NCI-H1436 (cell line): ENCODE data around the gene PFKFB4.

Source experiments
- DNase-seq: peaks from one replicate; lab custom pipeline; 2025; lab: John Stamatoyannopoulos, UW

Gene PFKFB4

DNA sequence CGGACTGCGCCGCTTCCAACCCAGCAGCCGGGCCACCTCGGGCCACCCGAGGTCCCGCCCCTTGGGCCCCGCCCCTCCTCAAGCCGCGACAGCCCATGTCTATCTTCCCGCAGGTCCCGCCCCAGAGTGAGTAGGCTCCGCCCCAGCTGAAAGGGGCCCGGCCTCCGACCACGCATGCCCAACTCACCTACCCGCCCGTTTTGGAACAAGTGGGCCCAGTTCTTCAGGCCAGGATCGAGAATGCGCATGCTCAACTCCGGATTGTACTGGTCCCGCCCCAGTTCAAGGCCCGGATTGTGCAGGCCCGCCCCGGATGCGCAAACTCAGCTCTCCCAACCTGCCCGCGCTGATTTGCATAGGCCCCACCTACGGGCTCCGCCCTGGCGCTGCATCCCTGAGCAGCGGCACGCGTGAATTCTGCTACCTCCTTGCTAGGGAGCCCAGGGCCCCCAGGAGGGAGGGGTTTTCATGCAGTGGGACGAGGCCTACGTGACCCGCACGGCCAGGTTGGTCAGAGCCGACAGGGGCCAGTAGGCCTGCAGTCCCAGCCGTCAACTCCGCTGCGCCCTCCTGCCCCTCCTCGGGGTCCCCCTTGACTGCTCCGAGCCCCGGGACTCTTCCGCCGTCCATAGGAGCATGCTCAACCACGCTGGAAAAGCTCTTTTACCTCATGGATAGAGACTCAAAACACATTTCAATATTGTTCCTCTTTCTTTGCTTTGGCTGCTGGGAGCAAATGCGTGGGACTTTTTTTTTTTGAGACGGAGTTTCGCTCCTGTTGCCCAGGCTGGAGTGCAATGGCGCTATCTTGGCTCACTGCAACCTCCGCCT is at the start of gene PFKFB4:
Gene PFKFB4 (minus strand): TSS at position 8 of the 831 bp plus-strand sequence. CDS start 26 bp downstream, outside the sequence.
- peak; percentile 92 for DNase-seq

DNA sequence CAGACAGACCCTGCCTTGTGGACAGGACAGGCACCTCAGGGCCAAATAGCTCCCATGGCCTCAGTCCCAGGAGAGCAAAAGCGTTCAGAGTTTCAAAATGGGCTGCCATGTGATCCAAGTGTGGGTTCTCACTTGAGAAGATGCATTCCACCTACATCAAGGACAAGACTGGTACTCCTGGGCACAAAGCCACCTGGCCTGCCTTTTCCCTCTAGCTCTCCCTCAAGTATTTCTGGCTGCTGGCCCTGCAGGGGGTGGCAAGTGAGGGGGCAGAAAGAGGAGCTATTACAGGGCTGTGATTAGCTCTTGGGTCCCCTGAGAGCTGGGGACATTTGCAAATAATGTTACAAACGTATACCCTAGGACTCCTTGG is 45.0 kb upstream of the PFKFB4 start:
- no peak for DNase-seq

DNA sequence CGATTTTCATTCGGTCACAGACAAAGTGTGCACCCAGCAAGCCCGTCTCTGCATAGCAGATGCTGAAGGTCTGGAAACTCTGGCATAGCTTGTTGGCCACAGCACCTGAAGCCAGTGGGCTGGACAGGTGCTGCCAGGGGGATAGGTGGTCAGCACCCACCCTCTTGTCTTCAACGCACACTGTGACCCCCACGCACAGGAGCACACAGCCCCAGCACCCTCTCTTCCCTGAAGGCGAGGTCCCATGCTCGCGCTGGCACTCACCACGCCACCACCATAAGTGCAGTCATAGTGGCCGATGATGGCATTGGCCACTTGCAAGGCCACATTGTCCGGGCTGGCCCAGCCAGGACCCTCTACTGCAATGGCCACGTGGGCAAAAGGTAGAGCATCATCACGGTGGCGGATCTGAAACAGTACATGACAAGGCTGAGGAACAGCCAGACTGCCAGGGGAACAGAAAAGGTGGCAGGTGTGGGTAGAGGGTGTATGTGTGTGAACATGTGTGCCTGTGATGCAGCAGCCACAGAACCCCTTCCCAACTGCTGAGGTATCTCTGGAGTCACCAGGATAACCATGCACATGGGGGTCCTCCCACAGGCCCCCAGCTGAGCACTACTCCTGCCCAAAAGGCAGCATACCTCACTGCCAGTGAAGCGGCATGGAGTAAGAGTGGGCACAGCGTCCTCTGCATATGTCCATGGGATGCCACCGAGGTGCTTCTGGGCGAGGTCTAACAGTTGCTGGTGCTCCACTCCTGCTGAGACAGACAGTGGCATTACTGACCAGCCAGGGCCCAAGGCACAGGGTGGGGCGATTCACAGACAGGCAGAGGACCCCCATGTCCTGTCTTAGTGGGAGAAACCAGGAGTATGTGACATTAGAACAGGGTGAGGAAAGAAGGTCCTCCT is 44.4 kb upstream of the PFKFB4 start:
- DNase-seq, result no peak

DNA sequence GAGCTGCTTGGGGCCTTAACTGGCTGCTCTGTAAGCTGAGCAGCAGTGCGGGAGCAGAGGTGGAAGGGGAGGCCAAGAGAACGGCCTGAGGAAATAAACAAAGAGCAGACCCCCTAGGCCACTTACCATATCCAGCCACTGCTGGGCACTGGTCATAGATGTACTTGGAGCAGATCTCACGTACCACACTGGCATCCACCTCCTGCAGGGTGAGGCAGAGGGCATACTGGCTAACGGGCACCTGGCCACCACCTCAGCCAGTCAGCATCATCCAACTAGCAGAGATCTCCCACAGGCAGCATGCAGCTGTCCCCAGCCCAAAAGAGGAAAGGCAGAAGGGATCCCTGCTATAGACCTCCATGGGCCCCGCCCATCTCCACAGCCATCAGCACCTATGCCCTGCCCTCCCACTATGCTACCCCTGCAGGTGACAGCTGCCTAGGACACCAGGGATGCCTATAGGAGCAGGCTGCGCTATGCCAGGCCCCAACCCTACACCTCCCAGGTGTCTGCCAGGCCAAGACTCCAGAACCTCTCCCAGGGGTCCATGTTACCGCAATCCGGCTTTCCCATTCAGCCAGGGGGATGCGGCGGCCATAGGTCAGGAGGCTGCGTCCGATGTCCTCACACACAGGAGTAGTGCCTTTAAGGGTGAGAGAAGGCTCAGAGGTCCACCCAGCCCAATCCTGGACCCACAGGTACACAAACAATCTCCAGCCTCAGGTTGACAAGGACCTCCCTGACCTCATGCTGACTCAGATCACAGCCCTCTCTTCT is 43.1 kb upstream of the PFKFB4 start:
- DNase-seq, result no peak

DNA sequence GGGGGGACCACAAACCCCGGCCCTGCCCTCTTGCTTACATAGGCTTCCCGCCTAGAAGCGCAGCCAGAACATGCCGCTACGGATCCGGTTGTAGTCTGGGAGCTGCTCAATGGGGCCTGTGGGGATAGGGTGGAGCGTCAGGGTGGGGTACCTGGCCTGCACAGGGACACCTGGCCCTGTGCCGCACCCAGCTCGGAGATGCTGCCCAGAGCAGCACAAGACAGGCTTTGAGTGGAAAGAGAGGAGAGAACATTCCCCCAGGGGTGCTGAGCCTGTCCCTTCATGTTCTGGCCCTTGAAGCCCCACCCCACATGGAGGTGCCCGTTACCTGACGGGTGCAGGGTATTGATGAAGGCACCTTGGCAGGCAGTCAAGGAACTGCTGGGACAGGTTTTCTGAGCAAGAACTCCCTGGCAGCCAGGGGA is 42.5 kb upstream of the PFKFB4 start:
- DNase-seq, result no peak

DNA sequence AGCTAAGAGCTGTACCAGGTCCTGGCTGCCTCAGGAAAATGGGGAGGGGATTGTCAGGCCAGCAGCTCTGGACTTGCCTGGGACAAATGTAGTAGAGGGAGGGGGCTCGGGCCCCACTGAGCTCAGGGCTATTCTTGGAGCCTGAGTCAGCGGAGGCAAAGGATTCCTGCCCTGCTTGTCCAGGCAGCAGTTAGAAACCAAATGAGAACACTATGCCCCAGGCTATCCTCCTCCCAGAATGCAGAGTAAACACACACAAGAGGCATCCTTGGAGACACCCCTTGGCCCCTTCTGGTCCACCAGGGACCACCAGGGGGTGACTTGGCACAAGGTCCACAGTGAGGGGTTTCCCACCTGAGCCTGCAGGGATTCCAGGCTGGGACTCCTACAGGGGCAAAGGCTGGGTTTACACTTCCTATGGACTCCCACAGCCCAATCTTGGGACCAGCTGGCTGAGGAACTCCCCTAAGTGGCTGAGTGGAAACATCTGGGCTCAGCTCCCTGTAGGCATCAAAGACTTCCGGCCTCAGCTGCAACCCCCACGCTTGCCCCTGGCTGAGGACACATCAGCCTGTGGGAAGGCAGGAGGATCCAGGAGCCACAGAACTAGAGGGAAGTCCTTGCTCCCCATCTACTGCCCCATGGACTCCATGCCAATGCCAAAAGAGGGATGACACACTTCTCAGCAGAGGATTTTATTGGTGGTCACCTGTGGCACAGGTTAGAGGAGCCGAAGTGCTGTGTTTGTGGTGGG is 41.9 kb upstream of the PFKFB4 start:
- DNase-seq, result no peak

DNA sequence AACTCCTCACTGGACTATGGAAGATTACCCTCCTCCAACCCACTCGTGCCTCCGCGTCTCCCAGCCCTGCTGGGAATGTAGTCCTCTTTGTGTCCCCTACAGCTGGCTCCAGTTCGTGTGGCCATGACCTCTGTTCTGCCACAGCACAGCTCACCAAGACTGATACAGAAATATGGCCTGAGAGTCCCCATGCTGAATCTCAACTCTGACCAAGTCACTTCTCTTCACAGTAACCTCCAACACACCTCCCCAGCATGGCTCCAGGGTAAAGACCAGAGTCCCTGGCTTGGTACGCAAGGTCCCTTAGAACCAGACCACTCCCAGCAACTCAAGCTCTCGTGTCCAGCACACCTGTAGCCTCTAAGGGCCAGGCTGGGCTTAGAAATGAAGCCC is 40.8 kb upstream of the PFKFB4 start:
- DNase-seq, result no peak

DNA sequence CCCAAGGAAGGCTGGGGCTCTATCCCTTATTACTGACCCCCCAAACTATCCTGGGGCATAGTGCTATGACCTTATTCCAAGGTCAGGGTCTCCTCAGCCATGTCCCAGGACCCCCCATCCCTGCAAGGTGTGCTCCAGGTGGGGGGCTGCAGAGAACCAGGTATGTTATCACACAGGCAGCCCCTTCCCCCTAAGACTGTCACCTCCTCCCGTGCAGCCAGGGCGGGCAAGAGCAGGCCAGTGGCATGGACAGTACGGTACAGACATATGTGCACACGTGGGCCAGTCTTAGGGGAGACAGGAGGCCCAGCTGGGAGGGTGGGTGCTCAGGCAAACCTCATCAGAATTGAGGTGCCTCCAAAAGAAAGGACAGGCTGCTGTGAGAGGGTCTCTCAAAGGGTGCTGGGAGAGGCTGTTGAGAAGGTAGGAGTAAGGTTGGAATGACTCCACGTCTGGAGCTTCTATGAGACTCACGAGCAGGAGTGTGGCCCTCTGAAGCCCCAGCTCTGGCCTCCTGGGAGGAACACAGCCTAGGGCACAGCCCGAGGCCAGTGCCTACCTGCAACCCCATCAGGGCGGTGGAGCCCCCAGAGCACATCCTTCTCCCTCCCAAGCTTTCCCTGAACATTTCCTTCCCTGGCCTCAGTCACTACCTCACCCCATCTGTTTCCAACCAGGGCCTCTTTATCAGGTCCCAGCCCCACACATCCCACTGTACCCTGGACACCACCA is 40.2 kb upstream of the PFKFB4 start:
- DNase-seq, result no peak

DNA sequence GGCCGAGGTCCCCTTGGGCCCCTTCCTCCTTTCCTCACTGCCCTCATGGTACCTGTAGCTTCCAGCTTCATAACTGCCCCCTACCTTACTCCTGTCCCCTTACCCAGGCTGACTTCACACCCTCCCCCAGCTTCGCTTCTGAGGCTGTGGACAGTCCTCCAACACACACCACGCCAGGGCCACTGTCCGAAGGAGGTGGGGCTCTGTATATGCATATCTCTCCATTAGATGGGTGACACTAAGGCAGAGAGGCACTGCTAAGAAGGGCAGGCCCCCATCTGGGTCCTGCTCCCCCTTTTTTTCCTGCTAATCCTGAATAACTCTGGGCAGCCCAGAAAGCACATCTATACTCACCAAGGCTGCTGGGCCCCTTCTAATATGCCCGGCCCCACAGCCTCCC is 39.6 kb upstream of the PFKFB4 start:
- no peak for DNase-seq

DNA sequence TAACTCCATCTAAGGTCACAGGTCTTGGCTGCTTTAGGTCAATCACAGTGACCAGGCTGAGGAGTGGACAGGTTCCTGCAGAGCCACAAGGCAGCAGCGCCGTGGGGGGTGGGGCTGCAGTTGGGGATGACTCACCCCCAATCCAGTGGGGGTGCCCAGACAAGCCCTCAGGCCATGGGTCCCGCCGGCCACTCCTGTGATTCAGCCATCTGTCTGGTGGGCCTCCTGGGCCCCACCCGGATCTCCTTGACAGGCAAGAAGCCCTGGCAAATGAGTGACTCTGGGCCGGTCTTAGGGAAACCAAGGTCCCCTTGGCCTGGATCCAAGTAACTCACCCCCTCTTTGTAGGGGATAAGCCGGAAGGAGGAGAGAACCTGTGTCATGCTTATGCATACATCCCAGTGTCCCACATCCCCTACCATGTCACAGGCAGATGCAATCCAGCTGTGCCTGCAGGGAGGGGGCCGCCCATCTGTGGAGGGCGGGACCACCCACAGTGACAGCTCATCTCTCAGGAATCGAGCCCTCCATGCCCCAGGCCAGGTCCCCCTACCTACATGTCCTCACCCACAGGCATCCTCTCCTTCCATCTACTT is 39.0 kb upstream of the PFKFB4 start:
- DNase-seq, result no peak

DNA sequence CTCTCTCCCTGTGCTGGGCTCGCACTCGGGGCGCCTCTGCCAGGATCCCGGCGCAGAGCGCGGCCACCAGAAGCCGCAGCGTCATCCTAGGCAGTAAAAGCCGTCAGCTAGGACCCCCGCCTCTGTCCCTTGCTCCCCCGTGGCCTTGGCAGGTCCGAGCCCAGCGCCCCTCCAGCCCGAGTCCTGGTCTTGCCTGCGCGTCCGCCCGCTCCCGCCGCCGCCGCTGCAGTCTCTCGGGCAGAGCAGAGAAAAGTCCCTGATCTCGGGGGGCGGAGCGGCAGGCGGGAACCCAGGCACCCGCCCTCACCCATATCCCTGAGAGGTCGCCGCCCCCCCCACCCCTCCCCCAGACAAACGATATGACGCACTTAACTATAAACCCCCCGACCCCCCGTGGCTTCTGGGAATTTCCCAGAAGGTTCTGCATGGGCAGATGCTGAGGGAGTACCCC is 38.5 kb upstream of the PFKFB4 start, which contains the start of gene COL7A1:
Gene COL7A1 (minus strand): TSS at position 255 of the 451 bp plus-strand sequence. CDS start 170 bp downstream, at position 85.
- no peak for DNase-seq

DNA sequence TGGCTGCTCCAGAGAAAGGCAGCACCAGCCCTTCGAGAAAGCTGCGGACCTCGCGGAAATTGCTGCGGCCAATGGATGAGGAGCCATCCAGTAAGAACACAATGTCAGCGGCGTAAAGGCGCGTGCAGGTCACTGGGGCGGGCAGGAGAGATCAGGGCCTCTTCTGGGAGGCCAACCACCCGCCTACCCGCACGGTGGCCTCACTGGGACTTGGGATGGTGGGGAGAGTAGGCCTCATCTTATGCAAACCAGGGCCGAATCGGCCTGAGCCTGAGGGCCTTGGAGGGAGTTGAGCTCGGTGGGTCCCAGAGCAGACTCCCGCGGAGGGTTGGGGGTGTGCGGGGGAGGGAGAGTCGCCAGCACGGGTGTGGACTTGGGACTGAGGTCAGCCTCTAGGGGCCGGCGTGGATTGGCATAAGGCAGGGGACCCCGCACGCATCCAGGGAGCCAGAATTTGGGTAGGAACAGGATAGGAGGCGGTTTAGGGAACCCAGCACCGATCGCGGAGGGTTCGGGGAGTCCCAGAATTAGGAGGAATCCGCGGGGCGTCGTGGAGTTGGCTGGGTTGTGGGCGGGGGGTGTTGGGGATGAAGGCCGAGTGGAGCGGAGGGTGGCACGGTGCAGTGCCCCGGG is 37.9 kb upstream of the PFKFB4 start:
- DNase-seq, result no peak

DNA sequence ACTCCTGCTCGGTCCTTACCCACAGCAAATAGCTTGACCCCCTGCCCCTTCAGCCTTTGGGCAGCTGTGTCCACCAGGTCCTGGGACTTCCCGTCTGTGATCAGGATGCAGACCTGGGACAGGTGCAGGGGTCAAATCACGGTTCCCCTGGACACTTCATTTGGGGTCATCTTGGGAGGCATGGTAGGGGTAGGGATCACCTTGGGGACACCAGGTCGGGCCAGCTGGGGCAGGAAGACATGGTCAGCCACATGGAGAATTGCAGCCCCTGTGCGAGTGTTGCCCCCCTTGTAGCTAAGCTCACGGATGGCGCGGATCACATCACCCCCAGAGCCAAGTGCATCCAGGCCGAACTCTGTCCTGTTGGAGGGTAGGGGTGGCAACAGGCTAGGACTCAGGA is 36.7 kb upstream of the PFKFB4 start:
- DNase-seq, result no peak

DNA sequence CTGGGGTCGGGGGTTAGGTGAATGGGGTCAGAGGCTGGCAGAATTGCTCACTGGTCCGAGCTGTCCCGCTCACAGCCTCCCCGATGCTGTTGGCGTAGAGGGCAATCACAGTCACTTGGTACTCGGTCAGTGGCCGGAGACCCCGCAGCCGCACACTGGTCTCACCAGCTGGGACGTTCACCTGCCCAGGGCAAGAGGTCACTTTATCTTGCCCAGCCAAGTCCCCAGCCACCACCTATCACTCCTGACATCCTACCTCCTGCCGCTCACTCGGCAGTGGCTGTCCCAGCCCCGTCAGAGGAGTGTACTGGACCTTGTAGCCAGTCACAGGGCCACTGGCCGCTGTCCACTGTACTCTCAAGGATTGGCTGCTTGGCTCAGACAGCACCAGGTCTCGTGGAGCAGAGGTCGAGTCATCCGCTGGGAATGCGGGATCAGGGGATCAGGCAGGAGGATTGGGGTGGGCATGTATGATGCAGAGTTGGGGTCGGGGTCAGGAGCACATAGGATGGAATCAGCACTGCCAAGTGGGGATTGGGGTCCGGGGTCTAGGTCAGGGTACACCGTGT is 36.0 kb upstream of the PFKFB4 start:
- DNase-seq, result no peak

DNA sequence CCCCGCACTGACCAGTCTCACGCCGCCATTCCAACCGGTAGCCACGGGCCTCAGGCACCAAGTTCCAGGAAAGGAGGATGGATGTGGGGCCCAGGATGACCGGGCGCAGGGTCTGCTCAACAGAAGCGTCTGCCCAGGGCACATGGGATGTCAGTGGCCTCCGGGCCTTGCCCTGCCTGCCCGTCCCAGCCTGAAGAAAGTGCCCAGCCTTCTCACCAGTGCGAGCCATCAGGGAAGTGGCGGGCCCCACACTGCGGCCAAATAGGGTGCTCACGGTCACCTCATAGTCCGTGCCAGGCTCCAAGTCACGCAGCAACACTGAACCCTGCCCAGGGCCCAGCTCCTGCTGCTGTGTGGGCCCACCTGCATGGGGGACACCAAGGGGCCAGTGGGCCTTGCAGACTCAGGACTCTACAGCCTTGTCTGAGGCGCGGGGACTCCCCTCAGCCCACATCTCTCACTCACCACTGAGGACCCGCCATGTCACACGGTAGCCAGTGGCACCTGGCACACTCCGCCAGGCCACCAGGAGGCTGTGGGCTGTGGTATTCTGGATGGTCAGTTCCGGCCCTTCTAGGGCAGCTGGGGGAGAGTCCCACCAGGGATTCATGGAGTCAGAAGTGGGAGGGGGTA is 35.4 kb upstream of the PFKFB4 start:
- no peak for DNase-seq

DNA sequence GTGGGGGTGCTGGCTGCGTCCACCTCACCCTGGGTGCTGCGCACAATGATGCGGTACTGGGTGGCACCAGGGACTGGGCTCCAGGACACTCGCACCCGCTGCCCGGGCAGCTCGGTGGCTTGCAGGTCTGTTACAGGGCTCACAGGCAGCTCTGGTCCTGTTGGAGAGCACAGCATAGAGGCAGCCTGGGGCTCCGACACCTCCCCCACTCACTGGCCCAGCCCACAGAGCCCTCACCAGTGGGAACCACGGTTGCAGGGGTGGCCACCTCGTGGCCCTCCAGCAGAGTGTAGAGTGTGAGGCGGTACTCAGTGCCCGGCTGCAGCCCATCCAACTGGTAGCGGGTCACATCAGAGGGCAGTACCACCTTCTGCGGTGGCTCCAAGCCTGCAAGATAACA is 34.8 kb upstream of the PFKFB4 start:
- no peak for DNase-seq

DNA sequence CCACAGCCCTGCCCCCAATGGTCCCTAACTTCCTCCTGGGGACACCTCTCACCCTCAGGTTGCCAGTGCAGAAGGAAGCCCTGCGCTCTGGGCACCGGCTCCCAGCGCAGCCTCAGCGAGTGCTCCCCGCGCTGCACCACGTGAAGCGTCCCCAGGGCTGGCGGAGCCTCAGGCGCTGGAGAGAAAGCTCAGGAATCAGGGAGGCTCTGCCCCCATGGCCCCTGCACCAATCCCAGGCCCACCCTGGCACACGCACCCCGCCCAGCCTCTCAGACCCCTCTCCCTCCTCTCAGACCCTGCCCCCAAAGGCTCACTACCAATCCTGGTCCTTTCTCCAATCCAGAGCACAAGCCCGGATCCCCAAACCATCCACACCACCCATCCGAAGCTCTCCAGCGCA is 31.6 kb upstream of the PFKFB4 start:
- DNase-seq, result peak; percentile 28

DNA sequence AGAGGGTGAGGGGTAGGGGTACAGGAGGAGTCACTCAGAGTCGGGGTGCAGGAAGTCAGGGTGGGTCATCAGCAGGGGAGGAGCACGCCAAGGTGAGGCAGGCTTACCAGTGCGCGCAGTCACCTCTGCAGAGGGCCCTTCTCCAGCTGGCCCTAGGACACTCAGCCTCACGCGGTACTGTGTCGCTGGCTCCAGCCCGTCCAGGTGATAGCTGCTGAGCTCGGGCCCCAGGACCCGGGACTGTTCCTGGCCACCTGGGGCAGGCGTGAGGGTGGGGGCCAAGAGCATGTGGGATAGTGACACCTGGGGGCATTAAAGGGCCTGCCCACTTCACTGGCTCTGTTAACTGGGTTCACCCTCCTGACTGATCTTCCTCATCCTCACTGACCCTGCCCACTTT is 31.1 kb upstream of the PFKFB4 start:
- DNase-seq, result no peak

DNA sequence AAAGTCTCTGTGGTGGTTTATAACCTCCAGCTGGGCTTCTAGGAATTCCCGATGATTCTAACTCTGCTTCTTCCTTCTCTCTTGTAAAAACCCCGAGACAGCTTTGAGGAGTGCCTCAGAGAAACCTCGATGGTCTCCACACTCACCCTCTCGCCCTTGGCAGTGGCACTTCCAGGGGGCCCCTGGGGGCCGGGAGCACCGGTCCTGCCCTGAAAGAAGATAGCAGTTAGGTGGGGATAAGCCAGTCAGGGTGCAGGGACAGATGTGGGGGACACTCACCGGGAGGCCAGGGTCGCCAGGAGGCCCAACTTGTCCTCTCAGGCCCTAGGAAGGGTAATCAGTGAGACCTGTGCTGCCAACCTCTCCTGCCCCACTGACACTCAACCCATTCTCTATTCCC is 28.8 kb upstream of the PFKFB4 start:
- no peak for DNase-seq
